Spleen (tissue), 7 donors: ENCODE measurements around the gene NRG3.

Experiments
- POLR2A ChIP-seq, 3 donors: fragments of 450-650 bp; IDR thresholded peaks; one replicate each; pipeline ENCODE4 v1.5.1; 2017; ENCODE audit warnings: antibody characterized with exemption in 3 of 3, mild to moderate bottlenecking in 1 of 3
- TF ChIP-seq, protein P1 (sequence below), 11 experiments: fragments of 200-600 bp in 7 of 11; fragments of 450-650 bp in 4 of 11; sonication (generic) in 4 of 11; IDR thresholded peaks in 8 of 11; conservative IDR thresholded peaks in 3 of 11; 1 replicate in 7 of 11; 2 replicates in 4 of 11; pipeline versions ENCODE4 v1.4.0 to v1.8.0; 2016 to 2021; ENCODE audit warnings: antibody characterized with exemption in 11 of 11, inconsistent platforms in 4 of 11, mild to moderate bottlenecking in 1 of 11
- donor health status: DM: no; HTN: no; CAD: no; lungs with moderate emphysema.
- donor health status: DM: no; HTN: no; CAD: no.
- donor health status: DM: no; HTN: no; CAD: no.

- TF ChIP-seq, protein P1, sequence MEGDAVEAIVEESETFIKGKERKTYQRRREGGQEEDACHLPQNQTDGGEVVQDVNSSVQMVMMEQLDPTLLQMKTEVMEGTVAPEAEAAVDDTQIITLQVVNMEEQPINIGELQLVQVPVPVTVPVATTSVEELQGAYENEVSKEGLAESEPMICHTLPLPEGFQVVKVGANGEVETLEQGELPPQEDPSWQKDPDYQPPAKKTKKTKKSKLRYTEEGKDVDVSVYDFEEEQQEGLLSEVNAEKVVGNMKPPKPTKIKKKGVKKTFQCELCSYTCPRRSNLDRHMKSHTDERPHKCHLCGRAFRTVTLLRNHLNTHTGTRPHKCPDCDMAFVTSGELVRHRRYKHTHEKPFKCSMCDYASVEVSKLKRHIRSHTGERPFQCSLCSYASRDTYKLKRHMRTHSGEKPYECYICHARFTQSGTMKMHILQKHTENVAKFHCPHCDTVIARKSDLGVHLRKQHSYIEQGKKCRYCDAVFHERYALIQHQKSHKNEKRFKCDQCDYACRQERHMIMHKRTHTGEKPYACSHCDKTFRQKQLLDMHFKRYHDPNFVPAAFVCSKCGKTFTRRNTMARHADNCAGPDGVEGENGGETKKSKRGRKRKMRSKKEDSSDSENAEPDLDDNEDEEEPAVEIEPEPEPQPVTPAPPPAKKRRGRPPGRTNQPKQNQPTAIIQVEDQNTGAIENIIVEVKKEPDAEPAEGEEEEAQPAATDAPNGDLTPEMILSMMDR (IDR thresholded peaks at IDR 0.05 in 8 of 11, conservative IDR thresholded peaks at IDR 0.05 in 3 of 11): no peak
- TF ChIP-seq POLR2A (IDR thresholded peaks at IDR 0.05): no peak
Observed at GRCh38 chr10:82643076-82643475, 768.1 kb downstream of the NRG3 start.
